Fibroblast of gingiva (primary cell): ENCODE measurements around the gene JMJD7.
"Not testable (repeated sequence)": the region's sequence is repeated elsewhere in the genome, so short reads cannot be mapped to it uniquely, and the experiment has no call there.

Source experiments
- DNase-seq: peaks from one replicate; pipeline ENCODE4 v3.0.0-alpha.2; 2011; ENCODE audit warnings: low read depth

The JMJD7 gene

GRCh38 chr15:41822471-41822870 lies 5.4 kb upstream of the JMJD7 start:
- no peak for DNase-seq

- no peak for DNase-seq
Measured at GRCh38 chr15:41822957-41823356, 4.9 kb upstream of the JMJD7 start.

GRCh38 chr15:41823502-41823901 lies 4.4 kb upstream of the JMJD7 start:
- DNase-seq, result no peak

GRCh38 chr15:41824062-41824745 lies 3.7 kb upstream of the JMJD7 start:
- no peak for DNase-seq

- DNase-seq, result no peak
Measured at GRCh38 chr15:41825145-41825544, 2.7 kb upstream of the JMJD7 start.

- DNase-seq, result no peak
Measured at GRCh38 chr15:41825572-41826535, 2.0 kb upstream of the JMJD7 start.

DNA sequence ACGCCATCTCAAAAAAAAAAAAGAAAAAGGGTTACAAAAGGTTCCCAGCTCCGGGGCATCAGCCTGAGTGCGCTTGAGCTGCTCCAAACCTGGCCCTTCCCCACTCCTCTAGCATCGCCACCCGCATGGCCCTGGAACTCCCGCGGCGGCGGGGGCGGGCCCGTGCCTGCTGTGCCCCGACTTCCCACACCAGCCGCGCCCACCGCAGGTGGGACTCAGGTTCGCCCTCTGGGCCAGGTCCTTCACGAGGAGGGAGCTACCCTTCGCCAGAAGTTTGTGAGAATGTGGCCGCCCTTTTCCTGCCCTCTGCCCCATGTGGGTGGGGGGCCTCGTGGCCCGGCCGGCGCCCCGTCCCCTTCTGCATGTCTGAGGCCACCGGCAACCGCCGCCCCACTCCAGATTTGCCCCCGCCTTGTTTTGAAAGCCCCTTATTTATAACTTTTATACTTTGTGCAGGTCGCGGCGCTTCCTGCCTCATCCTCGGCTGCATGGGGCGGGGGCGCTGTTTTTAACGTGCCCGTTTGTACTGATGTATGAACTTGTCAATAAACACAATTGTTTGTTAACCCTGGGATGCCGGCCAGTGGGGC lies 507 bp upstream of the JMJD7 start:
- DNase-seq, result no peak

DNA sequence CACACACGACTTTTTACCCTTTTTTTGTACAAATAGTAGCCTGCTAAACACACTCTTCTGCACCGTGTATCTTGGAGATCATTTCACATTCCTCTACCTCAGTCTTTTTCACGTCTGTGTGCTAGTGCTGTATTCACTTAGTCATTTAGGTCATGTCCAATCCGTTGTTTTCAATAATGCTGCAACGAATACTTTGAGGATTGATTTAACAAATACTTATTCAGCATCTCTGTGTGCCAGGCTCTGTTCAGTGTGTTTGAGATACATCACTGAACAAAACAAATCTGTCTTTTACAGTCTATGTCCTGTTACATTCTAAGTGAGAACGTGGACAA lies 882 bp downstream of the JMJD7 start:
- DNase-seq, result no peak

GRCh38 chr15:41829959-41830646 lies 2.2 kb downstream of the JMJD7 start:
- no peak for DNase-seq

DNA sequence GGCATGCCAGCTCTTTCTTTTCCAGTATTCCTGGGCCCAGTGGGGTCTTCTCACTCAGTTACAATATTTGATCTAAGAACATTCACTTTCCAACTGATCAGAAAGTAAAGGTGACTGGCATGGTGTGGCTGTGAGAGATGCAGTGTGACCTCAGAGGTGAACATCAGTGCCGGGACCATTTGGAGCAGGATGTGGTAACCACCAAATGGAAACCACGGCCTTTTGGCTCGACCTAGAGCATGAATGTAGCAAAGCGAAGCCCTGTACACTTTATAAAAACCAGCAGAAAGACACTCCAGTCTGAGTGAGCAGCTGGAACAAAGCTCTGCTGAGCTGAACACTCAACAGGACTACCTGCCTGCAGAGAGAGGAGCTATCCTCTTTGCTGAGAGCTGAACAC lies 3.4 kb downstream of the JMJD7 start:
- DNase-seq, result not testable (repeated sequence)

GRCh38 chr15:41832208-41832607 lies 4.3 kb downstream of the JMJD7 start:
- no peak for DNase-seq

DNA sequence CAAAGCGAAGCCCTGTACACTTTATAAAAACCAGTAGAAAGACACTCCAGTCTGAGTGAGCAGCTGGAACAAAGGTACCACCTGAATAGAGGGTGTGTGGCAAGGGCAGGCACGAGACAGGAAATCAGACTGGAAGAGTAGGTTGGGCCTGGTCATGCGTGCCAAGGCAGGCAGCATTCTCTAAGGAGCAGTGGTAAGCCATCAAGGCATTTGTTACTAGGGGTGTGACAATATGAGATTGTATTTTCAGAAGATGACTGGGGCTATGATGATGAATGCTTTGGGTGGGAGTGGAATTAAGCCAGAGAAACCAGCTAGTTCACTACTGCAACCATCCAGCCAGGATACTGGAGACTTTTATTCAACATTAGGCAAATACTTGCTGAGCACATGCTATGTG lies 5.0 kb downstream of the JMJD7 start:
- DNase-seq, result no peak

DNA sequence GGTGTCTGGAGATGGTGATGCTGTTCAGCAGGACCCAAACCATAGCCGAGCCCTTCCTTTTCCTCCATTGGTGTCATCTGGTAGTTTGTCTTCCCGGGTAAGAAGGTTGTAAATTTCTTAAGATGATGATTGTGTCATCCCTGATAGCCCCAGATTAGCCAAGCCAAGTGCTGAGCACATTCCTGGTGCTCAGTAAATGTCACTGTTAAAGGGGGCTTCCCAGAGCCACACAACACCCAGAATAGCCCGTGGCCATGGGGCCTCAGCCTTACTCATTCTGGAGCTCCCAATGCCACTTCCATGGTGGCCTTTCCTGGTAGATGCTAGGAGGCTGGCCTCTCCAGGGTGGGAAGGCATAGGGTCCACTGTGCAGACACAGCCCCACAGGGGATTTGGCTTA lies 6.2 kb downstream of the JMJD7 start:
- DNase-seq, result no peak

DNA sequence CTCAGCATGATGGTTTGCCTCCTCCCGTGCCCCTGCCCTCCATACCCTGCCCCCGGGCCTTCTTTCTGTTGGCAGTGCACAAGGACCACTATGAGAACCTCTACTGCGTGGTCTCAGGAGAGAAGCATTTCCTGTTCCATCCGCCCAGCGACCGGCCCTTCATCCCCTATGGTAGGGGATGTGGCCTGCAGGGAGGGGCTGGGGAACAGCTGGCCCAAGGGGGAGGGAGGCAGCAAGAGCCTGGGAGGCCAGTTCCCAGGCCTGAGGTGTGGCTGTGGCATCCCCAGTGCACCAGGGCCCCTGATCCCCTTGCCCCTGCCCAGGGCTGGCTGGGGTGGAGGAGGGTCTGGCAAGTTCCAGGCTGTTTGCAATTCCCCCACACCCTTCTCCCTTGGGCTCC lies 8.2 kb downstream of the JMJD7 start:
- no peak for DNase-seq

DNA sequence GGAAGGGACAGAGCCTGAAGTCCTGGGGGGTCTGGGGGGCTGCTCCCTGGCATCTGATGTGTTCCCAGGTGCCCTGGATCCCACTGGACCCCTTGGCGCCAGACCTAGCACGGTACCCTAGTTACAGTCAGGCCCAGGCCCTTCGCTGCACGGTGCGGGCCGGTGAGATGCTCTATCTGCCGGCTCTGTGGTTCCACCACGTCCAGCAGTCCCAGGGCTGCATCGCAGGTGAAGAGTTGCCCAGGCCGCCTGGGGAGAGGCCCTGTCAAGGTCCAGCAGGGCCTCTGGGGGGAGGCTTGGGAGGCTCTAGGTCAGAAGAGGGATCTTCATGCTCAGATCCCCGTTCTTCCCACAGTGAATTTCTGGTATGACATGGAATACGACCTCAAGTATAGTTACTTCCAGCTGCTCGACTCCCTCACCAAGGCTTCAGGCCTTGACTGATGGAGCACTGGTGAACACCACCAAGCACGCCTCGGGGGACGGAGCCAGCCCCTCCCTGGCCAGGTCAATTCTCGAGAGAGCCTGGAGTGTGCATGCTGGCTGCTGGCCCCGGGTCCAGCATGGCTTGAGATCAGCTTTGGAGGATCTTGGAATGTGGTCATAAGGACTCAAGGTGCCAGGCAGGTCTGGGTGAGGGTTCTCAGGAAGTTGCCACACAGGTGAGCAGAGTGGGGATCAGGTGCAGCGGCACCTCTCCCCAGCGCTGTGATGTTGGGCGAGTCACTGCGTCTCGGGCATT lies 9.0 kb downstream of the JMJD7 start:
- DNase-seq, result no peak

DNA sequence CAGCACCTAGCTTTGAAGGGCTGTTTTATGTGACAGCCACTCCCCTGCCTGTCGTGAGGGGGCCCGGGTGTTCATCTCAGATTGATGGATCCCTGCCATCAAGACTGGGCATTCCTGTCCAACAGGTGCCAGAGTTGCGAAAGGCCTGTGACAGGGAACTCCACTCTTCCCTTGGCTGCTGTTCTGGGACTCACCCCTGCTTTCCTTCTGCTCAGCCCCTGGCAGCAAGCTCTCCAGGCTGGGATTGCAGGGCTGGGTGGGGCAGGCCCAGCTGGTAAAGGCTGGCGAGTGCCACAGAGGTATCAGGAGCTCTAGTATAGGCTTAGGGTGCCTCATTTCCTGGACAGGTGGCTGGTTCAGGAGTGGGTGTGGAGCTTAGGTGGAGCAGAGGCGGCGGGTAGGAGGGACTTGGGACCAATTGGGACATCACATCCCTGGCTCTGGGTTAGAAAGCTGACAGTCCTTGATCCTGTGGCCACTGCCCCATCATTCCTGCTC lies 10.6 kb downstream of the JMJD7 start, which contains the start of gene PLA2G4B:
Gene PLA2G4B, plus strand, starts transcription at position 448 of the 498 bp plus-strand sequence. CDS start 67 bp downstream, outside the sequence.
- no peak for DNase-seq

DNA sequence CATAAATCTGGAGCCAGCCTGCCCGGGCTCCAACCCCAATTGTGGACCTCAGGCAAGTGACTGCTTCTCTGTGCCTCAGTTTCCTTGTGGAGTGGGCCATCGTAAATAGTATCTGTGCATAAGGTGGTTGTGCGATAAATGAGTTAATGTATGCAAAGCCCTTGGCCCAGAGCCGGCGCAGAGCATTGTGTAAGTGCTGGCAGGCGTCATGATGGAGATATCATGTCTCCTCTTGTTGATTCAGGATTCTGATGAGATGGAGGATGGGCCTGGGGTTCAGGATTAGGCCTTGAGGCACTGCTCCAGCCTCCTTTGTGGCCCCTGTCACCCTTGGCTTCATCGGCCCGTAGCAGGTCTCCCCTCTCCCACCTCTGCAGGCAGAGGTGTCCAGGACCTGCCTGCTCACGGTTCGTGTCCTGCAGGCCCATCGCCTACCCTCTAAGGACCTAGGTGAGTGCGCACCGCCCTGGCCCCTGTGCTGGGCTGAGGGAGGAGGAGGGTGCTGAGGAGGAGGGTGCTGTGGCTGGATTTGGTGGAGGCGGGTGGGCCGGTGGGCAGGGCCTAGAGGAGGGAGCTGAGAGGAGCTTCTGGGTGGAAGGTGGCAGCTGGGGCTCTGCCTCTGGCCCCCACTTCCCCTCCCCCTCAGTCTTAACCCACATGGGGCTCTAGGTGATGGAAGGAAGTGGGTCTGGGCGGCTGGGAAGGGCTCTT lies 12.0 kb downstream of the JMJD7 start:
- DNase-seq, result no peak

DNA sequence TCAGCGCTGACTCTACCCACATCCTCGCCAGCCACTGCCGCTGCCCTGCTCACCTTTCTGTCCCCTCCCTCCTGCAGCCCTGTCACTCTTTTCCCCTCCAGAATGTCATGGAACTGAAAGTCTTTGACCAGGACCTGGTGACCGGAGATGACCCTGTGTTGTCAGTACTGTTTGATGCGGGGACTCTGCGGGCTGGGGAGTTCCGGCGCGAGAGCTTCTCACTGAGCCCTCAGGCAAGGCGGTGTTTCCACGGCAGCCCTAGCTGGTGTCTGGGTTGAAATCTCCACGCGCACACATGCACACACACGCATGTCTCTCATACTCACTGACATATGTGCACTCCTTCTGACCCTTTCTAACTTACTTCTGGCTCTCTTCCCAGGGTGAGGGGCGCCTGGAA lies 12.8 kb downstream of the JMJD7 start:
- DNase-seq, result no peak

DNA sequence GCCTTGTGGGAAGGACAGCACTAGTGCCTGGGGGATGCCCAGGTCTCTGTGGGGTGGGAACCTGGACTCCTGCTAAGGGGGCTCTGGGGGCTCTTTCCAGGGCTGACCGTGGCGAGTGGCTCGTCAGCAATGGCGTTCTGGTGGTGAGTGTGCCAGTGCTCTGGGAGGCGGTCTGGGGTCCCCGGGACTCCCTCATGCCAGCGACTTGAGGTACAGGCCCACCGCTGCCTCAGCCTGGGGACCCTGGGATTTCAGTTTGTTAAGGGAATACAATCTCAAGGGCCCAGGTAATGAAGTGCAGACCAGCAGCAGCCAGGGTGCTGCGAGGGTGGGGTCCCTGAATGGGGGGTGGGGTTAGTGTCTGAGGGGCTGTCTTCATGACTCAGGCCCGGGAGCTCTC lies 13.2 kb downstream of the JMJD7 start:
- DNase-seq, result no peak

DNA sequence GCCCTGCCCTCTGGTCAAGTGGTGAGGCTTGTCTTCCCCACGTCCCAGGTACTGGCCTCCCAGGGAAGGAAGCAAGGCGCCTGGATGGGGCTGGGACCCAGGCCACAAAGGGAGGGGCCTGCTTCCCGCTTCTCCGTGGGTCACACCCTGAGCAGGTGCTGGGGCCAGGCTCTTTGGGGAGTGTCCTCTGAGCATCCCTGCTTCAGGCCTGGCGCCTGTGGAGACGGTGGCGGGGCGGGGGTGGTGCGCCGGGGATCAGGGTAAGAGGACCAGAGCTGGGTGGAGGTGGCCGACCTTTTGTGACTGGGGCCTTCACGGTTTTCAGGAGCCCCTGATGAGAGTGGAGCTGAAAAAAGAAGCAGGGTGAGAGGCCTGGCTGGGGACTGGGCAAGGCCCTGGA lies 14.3 kb downstream of the JMJD7 start:
- DNase-seq, result no peak

DNA sequence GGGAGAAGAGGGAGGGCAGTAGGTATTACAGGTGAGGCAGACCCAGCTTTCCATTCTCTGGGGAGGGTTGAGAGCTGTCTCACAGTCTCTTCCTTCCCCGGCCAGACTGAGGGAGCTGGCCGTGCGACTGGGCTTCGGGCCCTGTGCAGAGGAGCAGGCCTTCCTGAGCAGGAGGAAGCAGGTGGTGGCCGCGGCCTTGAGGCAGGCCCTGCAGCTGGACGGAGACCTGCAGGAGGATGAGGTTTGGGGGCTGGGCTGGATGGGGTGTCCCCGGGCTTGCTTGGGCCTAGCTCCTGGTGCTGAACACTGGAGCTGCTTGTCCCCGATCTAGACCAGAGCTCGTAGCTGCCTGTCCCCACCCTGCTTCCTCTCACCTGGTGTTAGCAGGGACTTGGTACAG lies 15.7 kb downstream of the JMJD7 start:
- DNase-seq, result no peak
